Measurements from ENCODE around the gene SLC29A1.

- no peak for TF ChIP-seq CTCF (IDR thresholded peaks at IDR 0.05)
- TF ChIP-seq POLR2A (IDR thresholded peaks at IDR 0.05), result no peak
- no peak for TF ChIP-seq POLR2AphosphoS5 (IDR thresholded peaks at IDR 0.05)
Observed at GRCh38 chr6:44192428-44193041, 30.9 kb upstream of the SLC29A1 start.
